Activated T-helper 2 cell treated with anti-CD3 and anti-CD28 coated beads, Interferon-gamma antibody, Interleukin-2, Interleukin-4, amounts not matched to agents 10 μg/mL and 5 μg/mL and 100 μg/mL, durations not matched to agents 14 hours and 24 hours and 36 hours (primary cell): ENCODE data around the gene SYT17. TPM values are rescaled to one million over a fixed set of nuclear protein-coding genes. Genes with fewer than 3 reads are reported as not detected.

Experiments
- DNase-seq: peaks from one replicate; pipeline ENCODE4 v3.0.0; 2021; ENCODE audit warnings: low spot score
- H3K27ac Mint-ChIP-seq: one replicate; pipeline ENCODE4 v1.8.0; 2021; ENCODE audit warnings: mixed read lengths
- H3K27me3 Mint-ChIP-seq: one replicate; pipeline ENCODE4 v1.8.0; 2021; ENCODE audit warnings: low read depth, mixed read lengths
- H3K36me3 Mint-ChIP-seq: one replicate; pipeline ENCODE4 v1.8.0; 2021; ENCODE audit warnings: low read depth, mixed read lengths
- H3K4me1 Mint-ChIP-seq: one replicate; pipeline ENCODE4 v1.8.0; 2021; ENCODE audit warnings: low read depth, mixed read lengths
- H3K4me3 Mint-ChIP-seq: one replicate; pipeline ENCODE4 v1.8.0; 2021; ENCODE audit warnings: low read depth, mild to moderate bottlenecking, moderate library complexity, mixed read lengths
- H3K9me3 Mint-ChIP-seq: one replicate; pipeline ENCODE4 v1.8.0; 2021; ENCODE audit warnings: mixed read lengths
- intact Hi-C: fragments of 100-400 bp; cut with micrococcal nuclease; formaldehyde crosslinking; loops from one replicate; pipeline ENCODE4 v1.15.1; 2023
- total RNA-seq: library from RNA; stranded (reverse); gene quantifications from 2 replicates; pipeline ENCODE4 v1.2.3, GENCODE V29; 2022

The SYT17 gene
- total RNA-seq, 1 donor from 2014 or later: 0.57 TPM

DNA sequence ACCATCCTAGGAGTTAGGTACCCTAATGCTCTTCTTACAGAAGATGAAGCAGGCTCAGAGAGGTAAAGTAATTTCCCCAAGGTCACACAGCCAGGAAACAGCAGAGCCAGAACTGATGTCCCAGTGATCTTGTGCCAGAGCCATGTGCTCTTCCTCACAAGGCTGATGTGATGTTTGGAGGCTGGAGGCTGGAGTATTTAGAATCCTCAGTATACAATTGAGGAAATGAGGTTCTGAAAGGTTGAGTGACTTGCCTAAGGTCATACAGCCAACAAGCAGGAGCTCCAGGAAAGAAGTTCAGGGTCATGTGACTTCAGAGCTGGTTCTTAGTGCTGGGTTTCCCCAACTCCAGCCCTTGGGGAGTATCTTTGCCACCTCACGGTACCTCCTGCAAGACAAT, 35.8 kb upstream of the SYT17 start:
- no peak for DNase-seq
- intact Hi-C loops: no loop called here
- Mint-ChIP-seq H3K27ac (no peak overlapping the region), H3K4me3 (no peak overlapping the region), H3K36me3 (peaks cover under 1% of the 10 kb centered on the region), H3K27me3 (no peaks in the 10 kb centered on the region), H3K9me3 (no peaks in the 10 kb centered on the region), H3K4me1 (peaks cover 45% of the 10 kb centered on the region)

DNA sequence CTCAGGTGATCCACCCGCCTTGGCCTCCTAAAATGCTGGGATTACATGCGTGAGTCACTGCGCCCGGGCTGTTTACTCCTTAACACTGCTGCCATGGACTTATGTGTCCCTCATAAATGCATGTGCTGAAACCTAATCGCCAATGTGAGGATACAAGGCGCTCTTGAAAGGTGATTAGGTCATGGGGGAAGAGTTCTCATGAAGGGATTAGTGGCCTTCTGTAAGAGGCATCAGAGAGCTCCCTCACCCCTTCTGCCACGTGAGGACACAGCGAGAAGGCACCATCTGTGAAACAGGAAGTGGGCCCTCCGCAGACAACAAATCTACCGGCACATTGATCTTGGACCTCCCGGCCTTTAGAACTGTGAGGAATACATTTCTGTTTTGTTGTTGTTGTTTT, 35.1 kb upstream of the SYT17 start:
- Mint-ChIP-seq H3K36me3 (no peaks in the 10 kb centered on the region), H3K27ac (no peak overlapping the region), H3K4me3 (no peak overlapping the region), H3K9me3 (no peaks in the 10 kb centered on the region), H3K27me3 (no peaks in the 10 kb centered on the region), H3K4me1 (peaks cover 41% of the 10 kb centered on the region)
- no peak for DNase-seq
- intact Hi-C loops: no loop called here

GRCh38 chr16:19133600-19133999, 34.4 kb upstream of the SYT17 start:
- H3K27ac Mint-ChIP-seq: no peak overlapping the region
- peaks cover 36% of the 10 kb centered on the region for H3K4me1 Mint-ChIP-seq
- DNase-seq: no peak
- H3K27me3 Mint-ChIP-seq: peaks cover 2% of the 10 kb centered on the region
- intact Hi-C loops: no loop called here
- H3K9me3 Mint-ChIP-seq: no peaks in the 10 kb centered on the region
- no peaks in the 10 kb centered on the region for H3K36me3 Mint-ChIP-seq
- no peak overlapping the region for H3K4me3 Mint-ChIP-seq

- intact Hi-C loops: no loop called here
- no peaks in the 10 kb centered on the region for H3K9me3 Mint-ChIP-seq
- no peaks in the 10 kb centered on the region for H3K36me3 Mint-ChIP-seq
- no peak overlapping the region for H3K4me3 Mint-ChIP-seq
- H3K27me3 Mint-ChIP-seq: peaks cover 10% of the 10 kb centered on the region
- H3K27ac Mint-ChIP-seq: no peak overlapping the region
- DNase-seq: no peak
- H3K4me1 Mint-ChIP-seq: peaks cover 21% of the 10 kb centered on the region
Observed at GRCh38 chr16:19135201-19135842, 32.7 kb upstream of the SYT17 start.

DNA sequence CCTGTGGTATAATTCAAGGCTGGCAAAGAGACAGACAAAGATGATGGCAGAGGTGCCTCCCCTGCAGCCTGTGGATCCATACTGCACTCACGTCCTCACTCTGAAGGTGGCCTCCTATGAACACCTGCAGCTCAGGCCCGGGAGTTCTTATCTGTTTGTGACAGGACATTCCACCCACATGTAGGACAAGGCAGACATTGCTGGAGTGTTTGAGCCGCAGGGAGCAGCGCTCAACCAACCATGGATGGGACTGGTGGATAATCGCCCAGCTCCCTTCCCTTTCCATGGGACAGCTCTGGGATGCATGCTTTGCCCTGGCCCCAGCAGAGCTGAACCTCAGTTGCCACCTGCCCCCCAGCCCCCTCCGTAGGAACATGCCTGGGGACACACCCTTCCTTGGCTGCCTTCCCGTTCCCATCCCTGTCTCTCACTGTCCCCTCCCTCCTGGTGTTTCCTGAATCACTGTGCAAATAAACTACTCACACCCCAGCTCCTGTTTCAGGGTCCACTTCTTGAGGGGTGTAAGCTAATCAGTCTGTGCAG, 32.1 kb upstream of the SYT17 start:
- Mint-ChIP-seq H3K27me3 (peaks cover 13% of the 10 kb centered on the region), H3K27ac (no peak overlapping the region), H3K4me1 (peaks cover 14% of the 10 kb centered on the region), H3K9me3 (no peaks in the 10 kb centered on the region), H3K4me3 (no peak overlapping the region), H3K36me3 (no peaks in the 10 kb centered on the region)
- intact Hi-C loops: no loop called here
- DNase-seq: no peak

GRCh38 chr16:19136549-19137196, 31.4 kb upstream of the SYT17 start:
- intact Hi-C loops: no loop called here
- Mint-ChIP-seq H3K27me3 (peaks cover 15% of the 10 kb centered on the region), H3K4me3 (no peak overlapping the region), H3K9me3 (no peaks in the 10 kb centered on the region), H3K27ac (no peak overlapping the region), H3K4me1 (peaks cover 8% of the 10 kb centered on the region), H3K36me3 (no peaks in the 10 kb centered on the region)
- DNase-seq: no peak

DNA sequence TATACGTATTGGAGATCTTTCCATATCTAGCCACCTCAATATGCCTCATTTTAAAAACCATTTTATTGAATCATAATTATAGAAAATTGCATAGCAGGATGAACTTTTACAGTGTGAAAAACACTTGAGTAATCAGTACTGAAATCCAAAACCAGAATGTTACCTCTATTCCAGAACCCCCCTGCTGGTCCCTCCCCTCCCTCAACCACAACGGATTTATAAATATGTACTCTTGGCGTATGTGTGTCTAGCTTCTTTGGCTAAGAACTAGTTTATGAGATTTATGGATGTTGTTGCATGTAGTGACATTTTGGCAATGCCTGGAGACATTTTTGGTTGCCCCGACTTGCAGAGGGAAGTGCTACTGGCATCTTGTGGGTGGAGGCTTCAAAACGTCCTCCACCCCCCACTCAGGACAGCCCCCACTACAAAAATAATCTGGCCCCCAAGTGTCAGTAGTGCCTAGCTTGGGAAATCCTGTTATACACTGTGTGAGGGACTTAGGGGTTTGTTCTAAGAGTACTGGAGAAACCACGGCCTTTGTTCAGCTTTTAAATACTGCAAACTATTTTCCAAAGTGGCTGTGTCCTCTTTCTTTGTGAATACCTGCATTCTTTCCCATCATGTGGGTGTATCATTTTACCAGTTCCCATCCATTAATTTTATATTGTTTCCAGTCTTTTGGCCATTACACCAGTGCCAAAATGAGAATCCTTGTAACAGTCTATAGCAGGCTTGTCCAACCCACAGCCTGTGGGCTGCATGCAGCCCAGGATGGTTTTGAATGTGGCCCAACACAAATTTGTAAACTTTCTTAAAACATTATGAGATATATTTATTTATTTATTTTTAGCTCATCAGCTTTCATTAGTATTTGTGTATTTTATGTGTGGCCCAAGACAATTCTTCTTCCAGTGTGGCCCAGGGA, 30.6 kb upstream of the SYT17 start:
- no peaks in the 10 kb centered on the region for H3K36me3 Mint-ChIP-seq

GRCh38 chr16:19138601-19139000, 29.4 kb upstream of the SYT17 start:
- Mint-ChIP-seq H3K4me1 (peaks cover 4% of the 10 kb centered on the region), H3K27ac (no peak overlapping the region), H3K9me3 (no peaks in the 10 kb centered on the region), H3K27me3 (peaks cover 20% of the 10 kb centered on the region), H3K36me3 (no peaks in the 10 kb centered on the region), H3K4me3 (no peak overlapping the region)
- no peak for DNase-seq
- intact Hi-C loops: no loop called here

More for the DNA sequence above, 30.6 kb upstream of the SYT17 start:
- peaks cover 15% of the 10 kb centered on the region for H3K27me3 Mint-ChIP-seq
- DNase-seq: no peak
- no peaks in the 10 kb centered on the region for H3K9me3 Mint-ChIP-seq
- intact Hi-C loops: no loop called here
- no peak overlapping the region for H3K4me3 Mint-ChIP-seq
- peaks cover 4% of the 10 kb centered on the region for H3K4me1 Mint-ChIP-seq
- H3K27ac Mint-ChIP-seq: no peak overlapping the region

- no peaks in the 10 kb centered on the region for H3K9me3 Mint-ChIP-seq
- intact Hi-C loops: no loop called here
- no peaks in the 10 kb centered on the region for H3K36me3 Mint-ChIP-seq
- H3K27ac Mint-ChIP-seq: no peak overlapping the region
- H3K27me3 Mint-ChIP-seq: peaks cover 26% of the 10 kb centered on the region
- H3K4me3 Mint-ChIP-seq: no peak overlapping the region
- peaks cover 4% of the 10 kb centered on the region for H3K4me1 Mint-ChIP-seq
- no peak for DNase-seq
Observed at GRCh38 chr16:19139436-19140091, 28.5 kb upstream of the SYT17 start.

- intact Hi-C loops: no loop called here
- peaks cover 31% of the 10 kb centered on the region for H3K27me3 Mint-ChIP-seq
- H3K36me3 Mint-ChIP-seq: no peaks in the 10 kb centered on the region
- H3K9me3 Mint-ChIP-seq: no peaks in the 10 kb centered on the region
- H3K27ac Mint-ChIP-seq: no peak overlapping the region
- peaks cover 4% of the 10 kb centered on the region for H3K4me1 Mint-ChIP-seq
- no peak for DNase-seq
- H3K4me3 Mint-ChIP-seq: no peak overlapping the region
Observed at GRCh38 chr16:19140396-19140795, 27.6 kb upstream of the SYT17 start.

DNA sequence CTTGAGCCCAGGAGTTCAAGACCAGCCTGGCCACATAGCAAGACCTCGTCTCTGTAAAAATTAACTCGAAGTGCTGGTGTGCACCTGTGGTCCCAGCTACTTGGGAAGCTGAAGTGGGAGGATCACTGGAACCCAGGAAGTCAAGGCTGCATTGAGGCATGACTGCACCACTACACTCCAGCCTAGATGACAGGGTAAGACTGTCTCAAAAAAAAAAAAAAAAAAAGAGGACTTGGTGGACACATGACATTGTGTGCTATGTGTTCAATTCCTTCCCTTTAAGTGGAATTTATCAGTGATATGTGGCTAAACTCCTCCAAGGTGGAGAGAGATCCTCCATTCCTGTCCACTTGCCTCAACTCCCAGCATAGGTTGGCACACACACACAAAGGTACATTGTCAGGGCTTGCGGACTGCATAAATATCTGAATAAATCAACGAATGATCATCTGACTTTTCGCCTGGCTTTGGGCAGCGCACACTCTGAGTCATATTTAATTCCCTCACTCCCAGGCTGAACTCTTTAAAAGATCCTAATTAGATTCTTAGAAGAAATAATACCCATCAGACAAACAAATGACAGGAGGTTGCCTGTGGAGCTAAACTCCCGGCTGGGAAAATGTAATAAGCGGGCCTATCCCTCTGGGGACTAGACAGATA, 25.0 kb upstream of the SYT17 start:
- Mint-ChIP-seq H3K9me3 (peaks cover 5% of the 10 kb centered on the region), H3K36me3 (no peaks in the 10 kb centered on the region), H3K4me3 (no peak overlapping the region), H3K4me1 (no peaks in the 10 kb centered on the region), H3K27me3 (peaks cover 32% of the 10 kb centered on the region), H3K27ac (no peak overlapping the region)
- DNase-seq: no peak
- intact Hi-C loops: no loop called here

DNA sequence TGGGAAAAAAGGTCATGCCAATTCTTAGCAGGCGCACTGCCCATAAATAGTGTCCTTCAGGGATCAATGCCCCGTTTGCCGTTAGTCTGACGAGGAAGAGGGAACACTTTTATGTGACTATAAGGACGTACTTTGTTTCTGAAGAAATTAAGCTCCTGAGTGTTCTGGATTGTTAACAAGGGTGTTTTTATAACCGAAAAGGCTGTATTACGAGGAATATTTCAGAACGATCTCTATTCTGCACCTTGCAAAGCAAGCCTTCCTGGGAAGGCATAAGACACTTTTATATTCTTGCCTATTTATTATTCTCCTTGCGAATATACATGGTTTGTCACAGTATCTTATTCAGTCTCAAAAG, 24.5 kb upstream of the SYT17 start:
- no peaks in the 10 kb centered on the region for H3K36me3 Mint-ChIP-seq
- peaks cover 8% of the 10 kb centered on the region for H3K9me3 Mint-ChIP-seq
- no peak for DNase-seq
- intact Hi-C loops: no loop called here
- no peaks in the 10 kb centered on the region for H3K4me1 Mint-ChIP-seq
- no peak overlapping the region for H3K27ac Mint-ChIP-seq
- H3K27me3 Mint-ChIP-seq: peaks cover 32% of the 10 kb centered on the region
- H3K4me3 Mint-ChIP-seq: no peak overlapping the region
